HG03139 (cell line): ENCODE data around the gene QKI.
A peak's percentile ranks its signal among the peaks of the same experiment; 100 is the strongest.
"Not testable (repeated sequence)": the region's sequence is repeated elsewhere in the genome, so short reads cannot be mapped to it uniquely, and the experiment has no call there.

Source experiments
- ATAC-seq: cut with Tn5 transposase; IDR thresholded peaks from one replicate; pipeline ENCODE4 v1.9.1; 2021; ENCODE audit not compliant: unreplicated experiment

QKI gene

GRCh38 chr6:163438298-163438939, 23.9 kb downstream of the QKI start:
- no peak for ATAC-seq

GRCh38 chr6:163438940-163439335, 24.4 kb downstream of the QKI start:
- ATAC-seq, result peak; percentile 45

DNA sequence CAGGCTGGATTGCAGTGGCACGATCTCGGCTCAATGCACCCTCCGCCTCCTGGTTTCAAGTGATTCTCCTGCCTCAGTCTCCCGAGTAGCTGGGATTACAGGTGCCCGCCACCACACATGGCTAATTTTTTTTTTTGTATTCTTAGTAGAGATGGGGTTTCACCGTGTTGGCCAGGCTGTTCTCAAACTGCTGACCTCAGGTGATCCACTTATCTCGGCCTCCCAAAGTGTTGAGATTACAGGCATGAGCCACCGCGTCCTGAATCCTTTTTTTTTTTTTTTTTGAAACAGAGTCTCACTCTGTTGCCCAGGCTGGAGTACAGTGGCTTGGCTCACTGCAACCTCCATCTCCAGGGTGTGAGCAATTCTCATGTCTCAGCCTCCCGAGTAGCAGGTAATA, 24.9 kb downstream of the QKI start:
- not testable (repeated sequence) for ATAC-seq

DNA sequence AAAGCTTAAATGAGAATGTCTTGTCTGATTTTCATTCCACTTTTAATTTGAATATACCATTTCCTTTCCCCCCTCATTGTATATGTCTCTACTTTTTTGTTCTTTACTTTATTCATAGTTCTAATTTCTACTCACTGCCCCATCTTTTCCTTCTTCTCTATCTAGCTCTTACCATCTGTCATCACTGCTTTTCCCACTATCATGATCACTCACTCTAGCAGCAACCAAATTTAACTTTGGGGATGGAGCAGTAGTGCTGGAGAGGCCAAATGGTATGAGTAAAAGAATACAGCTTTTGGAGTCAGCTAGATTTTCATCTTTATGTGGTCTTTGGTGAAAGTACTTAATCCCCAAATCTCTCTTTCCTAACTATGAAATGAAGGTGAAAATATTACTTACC, 25.5 kb downstream of the QKI start:
- no peak for ATAC-seq

GRCh38 chr6:163442336-163442735, 27.8 kb downstream of the QKI start:
- no peak for ATAC-seq

- ATAC-seq, result no peak
Observed at GRCh38 chr6:163444077-163444476, 29.6 kb downstream of the QKI start.

GRCh38 chr6:163446549-163446948, 32.0 kb downstream of the QKI start:
- ATAC-seq, result no peak

DNA sequence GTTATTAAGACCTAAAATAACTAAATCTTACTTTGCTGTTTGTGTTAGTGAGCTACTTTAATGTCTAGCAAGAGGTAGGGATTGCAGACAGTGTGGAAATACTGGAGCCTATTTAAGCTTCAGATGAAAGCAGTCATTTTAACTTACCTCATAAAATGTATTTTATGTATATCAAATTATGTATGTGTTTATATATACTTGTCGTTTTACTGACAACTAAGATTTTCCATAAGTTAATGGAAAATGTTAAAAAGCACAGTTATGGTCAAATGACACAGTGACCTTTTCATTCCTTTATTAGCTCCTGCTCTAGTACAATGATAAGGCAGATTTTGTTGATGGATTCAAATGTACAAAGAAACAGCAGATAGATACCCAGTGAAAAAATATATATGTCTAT, 34.6 kb downstream of the QKI start:
- no peak for ATAC-seq

DNA sequence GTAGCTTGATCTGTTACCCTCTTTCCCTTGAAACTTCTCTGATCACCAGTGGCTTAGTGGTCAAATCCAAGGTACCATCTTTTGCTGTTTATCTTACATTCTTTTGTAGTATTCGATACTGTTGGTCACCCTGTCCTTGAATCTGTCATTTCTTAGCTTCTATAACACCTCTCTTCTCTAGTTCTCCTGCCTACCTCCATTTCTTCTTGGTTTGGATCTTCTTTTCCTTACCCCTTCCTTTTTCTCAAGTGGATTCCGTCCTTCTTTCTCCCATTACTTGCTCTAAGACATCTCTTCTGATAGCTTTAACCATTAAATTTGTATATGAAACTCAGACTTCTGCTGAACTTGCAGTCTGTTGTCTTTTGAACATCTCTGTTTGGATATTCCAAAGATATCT, 39.9 kb downstream of the QKI start:
- no peak for ATAC-seq

- no peak for ATAC-seq
Observed at GRCh38 chr6:163455552-163455951, 41.0 kb downstream of the QKI start.

GRCh38 chr6:163457637-163458561, 43.4 kb downstream of the QKI start:
- no peak for ATAC-seq

GRCh38 chr6:163459007-163459406, 44.5 kb downstream of the QKI start:
- ATAC-seq, result no peak

GRCh38 chr6:163459536-163459935, 45.0 kb downstream of the QKI start:
- no peak for ATAC-seq

GRCh38 chr6:163460307-163460782, 45.8 kb downstream of the QKI start:
- peak; percentile 80 for ATAC-seq

DNA sequence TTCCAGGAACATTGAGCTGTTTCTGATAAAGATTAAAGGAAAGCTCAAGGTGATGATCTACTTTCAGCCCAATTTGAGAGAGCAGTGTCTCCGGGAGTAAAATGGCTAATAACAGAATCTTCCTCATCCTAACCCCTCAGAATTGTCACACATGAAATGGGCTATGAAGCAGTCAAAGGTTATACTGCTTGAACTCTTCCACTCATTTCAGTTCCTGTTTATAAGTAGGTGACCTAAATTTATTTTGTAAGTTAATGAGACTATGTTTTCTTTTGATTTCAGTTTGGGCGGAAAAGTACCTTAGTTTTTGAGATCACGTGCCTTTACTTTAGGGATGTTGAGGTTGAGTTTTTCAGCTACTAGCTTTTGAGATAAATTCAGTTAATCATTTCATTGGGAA, 47.2 kb downstream of the QKI start:
- no peak for ATAC-seq

DNA sequence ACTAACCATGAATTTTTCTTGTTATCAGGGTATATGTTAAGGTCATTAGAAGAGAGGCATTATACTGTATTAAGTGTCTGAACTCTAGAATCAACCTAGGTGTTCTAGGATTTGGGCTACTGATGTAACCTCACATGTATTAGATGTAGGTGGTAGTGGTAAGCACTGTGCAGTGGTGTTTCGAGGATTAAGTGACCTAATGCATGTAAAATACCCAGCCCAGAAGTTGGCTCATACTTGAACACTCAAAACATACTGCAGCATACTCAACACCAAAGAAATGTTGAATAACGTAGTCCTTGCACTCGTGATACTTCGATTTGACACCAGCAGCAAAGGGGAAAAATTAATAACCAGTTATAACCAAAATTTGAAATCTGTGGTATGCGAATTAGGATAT, 48.7 kb downstream of the QKI start:
- no peak for ATAC-seq

DNA sequence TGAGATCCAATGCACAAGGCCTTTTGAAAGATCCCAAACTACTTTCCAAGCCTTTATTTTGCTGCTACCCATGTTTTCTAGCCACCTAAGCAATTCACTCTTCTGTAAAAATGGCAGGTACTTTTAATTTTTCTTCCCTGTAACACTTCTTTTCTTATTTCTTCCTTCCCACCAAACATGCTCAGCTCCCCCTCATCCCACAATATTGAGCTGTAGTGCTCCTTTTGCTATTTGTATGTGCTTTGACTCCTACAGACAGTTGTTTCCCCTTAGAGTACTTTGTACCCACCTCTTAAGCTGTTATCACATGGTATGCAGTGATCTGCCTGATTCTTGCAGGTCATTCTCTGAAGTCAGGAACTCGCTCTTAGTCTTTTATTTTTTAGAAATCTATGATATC, 49.3 kb downstream of the QKI start:
- no peak for ATAC-seq

GRCh38 chr6:163466839-163467390, 52.4 kb downstream of the QKI start:
- ATAC-seq, result no peak

DNA sequence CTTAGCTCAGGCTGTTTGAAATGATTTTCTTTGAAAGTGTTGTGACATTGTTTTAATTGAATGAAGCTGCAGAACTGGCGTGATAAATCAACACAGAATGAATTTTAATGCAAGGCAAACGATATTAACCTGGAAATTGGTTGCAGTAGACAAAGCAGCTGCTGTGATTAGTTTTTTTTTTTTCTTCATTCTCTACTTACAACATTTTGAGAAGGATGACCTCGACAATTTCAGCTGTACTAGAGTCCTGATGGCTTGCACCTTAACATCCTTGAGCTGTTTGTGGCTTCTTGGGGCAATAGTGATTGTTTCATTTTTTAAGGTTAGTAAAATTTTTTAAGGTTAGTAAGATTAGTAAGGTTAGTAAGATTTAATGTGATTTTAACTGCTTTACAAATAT, 54.2 kb downstream of the QKI start:
- ATAC-seq, result no peak

GRCh38 chr6:163469459-163469985, 55.0 kb downstream of the QKI start:
- ATAC-seq, result no peak

DNA sequence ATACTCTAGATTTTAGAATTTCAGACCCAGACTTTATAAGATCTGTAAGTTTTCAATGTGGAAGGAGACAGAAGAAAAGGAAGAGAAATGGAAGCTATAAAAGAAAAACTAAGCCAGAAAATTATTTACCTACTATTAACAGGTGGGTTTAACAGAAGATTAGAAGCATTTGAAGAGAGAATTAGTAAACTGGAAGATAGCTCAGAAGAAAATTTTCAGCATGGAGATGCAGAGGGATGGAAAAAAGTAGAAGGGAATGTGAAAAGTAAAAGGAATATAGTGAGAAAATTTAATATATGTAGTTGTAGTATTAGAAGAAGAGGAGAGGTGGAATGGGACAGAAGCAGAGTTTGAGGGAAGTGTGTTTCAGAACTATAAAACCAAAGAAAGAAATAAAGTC, 56.1 kb downstream of the QKI start:
- ATAC-seq, result no peak

DNA sequence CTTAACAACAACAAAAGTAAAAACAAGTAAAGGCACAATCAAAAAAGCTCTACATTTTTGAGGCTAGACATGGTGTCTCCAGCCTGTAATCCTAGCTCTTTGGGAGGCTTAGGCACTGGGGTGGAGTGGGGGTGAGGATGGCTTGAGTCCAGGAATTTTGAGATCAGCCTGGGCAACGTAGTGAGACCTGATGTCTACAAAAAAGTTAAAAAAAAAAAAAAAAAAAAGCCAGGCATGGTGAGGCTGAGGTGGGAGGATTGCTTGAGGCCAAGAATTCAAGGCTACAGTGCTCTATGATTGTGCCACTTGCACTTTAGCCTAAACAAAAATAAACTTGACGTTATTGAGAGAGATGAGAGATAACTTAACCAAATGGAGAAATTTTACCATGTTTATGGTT, 60.1 kb downstream of the QKI start:
- no peak for ATAC-seq
